Suppressor macrophage treated with lipopolysaccharide for 1 hour (primary cell): ENCODE data around the gene TBC1D13.
A peak's percentile ranks its signal among the peaks of the same experiment; 100 is the strongest.
"Not testable (repeated sequence)": the region's sequence is repeated elsewhere in the genome, so short reads cannot be mapped to it uniquely, and the experiment has no call there.

Experiments
- DNase-seq, 3 donors: peaks; one replicate each; pipeline ENCODE4 v3.0.0-alpha.2; 2020 to 2022

The TBC1D13 gene

DNA sequence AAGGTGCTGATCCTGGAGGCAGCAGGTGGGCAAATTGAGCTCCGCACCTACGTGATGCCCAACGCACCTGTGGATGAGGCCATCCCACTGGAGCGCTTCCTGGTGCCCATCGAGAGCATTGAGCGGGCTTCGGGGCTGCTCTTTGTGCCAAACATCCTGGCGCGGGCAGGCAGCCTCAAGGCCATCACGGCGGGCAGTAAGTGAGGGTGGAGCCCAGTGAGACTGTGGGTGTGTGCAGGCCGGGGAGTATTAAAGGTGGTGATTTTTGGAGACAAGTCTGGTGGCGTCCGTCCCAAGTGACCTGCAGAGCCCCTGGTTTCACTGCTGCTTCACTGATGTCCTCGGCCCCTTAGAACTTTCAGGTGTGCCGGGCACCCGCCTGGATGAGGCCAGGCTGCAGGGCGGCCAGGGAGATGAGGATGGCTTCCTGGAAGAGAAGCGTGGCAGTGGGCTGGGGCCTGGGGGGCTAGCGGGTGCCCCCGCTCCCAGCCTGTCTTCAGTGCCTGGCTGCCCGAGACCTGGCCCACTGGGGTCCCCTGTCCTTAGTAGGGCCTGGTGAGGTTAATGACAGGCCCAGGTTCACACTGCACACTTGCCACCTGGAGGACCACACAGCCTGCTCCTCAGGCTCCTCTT, 35.5 kb downstream of the TBC1D13 start:
- no peak for DNase-seq

DNA sequence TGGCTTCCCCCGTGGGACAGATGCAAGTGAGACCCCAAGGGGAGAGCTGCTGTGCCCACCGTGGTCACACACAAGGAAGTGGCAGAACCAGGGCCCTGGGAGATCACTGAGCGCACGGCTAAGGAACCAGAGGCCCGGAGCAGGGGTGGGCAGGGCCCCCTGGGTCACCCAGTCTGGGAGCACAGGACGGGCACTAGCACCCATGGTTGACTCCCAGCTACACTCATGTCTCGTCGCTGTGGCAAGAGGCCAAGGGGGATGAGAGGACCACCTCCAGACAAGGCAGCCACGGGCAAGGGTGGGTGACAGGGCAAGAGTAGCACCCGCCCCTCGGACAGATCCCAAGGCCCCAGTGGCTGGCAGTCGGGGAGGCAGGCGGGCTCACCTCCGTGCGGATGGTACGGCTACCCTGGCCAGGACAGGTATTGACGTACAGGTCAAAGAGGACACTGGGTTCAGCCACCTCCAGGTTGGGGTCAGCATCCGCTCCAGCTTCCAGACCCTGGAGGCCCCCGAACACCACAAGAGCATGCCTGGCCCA, 36.4 kb downstream of the TBC1D13 start:
- no peak for DNase-seq

DNA sequence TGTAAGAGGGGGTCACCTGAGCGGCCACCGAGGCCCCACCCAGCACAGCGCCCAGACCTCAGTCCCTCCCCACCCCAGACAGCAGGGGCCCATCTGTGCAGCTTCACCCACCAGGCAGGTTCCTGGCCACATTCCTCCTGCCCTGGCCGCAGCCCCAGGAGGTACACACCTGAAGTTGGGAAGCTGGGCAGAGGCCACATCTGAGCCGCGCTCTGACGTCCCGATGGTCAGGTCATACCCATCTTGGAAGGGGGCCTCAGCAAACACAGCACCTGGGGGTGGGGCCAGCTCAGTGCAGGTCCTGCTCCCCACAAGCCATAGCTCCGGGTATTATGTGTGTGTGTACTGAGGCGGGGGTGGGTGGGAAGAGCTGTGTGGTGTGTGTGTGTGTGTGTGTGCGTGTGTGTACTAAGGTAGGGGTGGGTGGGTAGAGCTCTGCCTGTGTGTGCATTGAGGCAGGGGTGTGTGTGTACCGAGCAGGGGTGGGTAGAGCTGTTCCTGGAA, 36.9 kb downstream of the TBC1D13 start:
- DNase-seq, result no peak

DNA sequence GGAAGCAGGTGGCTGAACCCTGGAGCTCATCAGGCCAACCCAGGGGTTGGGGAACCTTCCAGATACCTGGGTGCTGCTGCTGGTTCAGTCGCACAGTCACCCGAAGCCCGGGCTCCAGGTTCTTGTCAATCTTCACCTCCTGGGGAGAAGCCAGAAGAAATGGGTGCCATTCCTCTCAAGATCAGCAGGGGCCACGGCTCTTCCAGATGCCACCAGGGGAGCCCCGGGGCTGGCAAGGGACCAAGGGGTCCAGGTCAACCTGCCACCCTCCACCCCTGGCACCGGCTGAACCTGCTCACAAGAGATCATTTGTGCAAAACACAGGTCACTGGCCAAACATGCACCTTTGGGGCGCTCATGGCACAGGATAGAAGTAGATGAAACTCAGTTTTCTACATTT, 37.9 kb downstream of the TBC1D13 start:
- DNase-seq, result no peak

DNA sequence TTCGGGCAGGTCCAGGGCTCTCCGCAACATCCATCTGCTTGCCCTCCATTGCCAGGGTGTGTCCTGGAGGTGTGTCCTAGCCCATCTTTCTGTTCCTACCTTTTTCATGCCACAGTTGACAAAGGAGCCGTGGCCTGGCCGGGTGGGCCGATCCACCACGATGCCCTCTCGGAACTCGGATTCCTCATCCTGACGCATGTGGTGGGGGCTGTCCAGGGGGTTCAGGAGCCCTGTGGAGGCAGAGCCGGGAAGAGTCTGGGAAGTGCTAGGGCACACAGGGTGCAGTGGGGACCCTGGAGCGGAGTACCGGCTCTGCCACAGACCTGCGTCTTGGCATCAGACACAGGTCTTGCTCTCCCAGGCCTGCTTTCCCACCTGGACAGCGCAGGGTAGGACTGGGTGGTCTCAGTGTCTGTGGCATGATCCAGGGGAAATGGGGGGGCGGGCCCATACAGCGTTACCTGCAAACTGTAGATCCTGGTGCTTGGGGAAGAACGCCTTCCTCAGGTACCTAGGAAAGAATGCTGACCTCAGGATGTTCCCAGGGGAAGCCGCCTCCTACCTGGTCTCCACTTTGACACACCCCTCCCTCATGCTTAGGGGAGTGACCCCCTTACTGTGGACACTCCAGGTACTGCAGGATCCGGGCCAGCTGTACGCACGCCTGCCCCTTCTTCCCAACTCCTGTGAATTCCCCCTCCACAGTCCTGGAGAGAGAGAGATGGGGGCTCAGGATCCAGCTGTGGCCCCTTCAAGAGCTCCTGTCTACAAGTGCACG, 39.1 kb downstream of the TBC1D13 start:
- no peak for DNase-seq

DNA sequence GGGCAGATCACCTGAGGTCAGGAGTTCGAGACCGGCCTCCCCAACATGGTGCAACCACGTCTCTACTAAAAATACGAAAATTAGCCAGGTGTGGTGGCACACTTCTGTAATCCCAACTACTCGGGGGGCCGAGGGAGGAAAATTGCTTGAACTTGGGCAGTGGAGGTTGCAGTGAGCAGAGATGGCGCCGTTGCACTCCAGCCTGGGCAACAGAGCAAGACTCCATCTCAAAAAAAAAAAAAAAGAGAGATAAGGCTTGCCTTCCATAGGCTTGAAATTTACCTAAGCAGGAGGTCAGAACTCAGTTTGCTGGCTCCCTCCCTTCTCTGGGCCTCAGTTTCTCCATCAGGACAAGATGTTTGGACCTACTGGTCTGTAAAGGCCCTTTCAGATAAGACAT, 41.2 kb downstream of the TBC1D13 start:
- no peak for DNase-seq

DNA sequence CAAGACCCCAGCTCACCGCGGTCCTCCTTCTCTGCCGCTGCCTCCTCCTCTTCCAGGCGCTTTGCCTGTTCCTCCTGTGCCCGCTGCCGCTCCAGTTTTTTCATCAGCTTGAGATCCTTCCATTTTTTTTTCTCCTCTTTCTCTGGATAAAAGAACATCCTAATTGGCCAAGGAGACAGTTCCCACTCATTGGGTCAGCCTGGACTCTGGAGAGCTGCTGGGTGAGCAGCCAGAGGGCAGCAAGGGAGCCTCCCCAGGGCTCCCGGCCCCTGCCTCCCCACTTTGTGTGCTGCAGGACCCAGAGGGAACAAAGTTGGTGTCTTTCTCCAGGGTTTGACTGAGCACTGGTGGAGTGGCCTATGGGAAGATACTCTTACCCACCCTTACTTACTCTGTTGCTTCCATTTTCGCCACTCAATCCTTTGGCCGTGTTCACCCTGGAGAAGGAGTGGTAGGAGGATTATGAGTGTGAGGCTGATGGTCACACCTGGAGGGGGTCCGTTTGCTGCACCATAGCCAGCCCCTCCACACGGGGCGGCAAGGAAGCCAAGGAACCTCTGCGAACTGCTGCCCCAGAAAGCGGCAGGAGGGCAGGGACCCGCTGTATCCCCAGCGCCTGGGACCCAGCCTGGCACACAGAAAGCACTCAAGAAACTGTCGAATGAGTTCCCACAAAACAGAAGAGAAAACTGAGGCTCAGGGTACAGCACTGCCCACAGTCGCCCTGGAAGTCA, 41.8 kb downstream of the TBC1D13 start:
- DNase-seq, result peak in 1 of 3 donors; percentile 10

DNA sequence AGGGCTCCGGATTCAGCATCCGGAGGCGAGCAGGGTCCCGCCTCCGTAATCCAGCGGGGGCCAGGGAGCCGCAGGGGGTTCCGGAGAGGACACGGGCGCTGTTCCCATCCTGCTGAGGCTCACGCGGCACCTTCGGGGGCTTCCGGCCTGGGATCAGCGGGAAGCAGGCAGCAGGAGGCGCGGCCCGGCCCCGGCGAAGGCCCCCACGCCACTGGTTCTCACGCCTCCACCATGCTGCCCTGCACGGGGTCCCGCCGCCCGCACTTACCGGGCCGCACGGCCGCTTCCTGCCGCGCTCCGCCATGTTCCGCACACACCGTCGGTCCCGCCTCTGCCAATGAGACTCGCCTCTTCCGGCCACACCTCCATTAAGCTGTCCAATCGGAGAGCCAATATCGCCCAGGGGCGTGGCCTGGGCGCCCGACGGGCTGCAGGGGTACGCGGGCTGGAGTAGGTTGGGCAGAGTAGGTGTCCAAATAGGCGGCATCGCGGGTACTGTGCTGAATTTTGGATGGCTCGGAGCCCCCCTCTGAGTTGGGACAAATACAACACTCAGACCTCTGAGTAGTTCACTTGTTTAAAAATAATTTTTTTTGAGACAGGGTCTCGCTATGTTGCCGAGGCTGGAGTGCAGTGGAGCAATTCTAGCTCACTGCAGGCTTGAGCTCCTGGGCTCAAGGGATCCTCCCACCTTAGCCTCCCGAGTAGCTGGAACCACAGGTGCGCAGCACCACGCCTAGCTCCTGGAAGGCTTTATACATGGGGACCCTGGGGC, 42.6 kb downstream of the TBC1D13 start, which contains the start of gene SPOUT1:
TSS of gene SPOUT1 (minus strand) at position 318 of the 775 bp plus-strand sequence. CDS start at position 304, 14 bp downstream.
- DNase-seq, result peak; percentile 95 to 96 (median 96)

DNA sequence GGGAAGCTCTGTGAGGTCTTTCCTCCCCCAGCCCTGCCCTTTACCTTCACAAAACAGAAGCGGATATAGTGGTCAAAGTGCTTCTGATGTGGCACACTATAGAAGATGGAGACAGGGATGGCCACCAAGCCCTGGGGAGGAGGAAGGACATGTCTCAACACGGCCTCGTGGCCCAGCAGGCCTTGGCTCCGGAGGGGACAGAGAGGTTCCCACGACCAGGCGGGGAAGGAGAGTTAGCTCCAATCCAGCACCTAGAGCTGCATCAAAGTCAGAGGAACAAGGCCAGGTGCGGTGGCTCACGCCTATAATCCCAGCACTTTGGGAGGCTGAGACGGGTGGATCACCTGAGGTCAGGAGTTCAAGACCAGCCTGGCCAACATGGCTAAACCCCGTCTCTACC, 46.6 kb downstream of the TBC1D13 start:
- no peak for DNase-seq

DNA sequence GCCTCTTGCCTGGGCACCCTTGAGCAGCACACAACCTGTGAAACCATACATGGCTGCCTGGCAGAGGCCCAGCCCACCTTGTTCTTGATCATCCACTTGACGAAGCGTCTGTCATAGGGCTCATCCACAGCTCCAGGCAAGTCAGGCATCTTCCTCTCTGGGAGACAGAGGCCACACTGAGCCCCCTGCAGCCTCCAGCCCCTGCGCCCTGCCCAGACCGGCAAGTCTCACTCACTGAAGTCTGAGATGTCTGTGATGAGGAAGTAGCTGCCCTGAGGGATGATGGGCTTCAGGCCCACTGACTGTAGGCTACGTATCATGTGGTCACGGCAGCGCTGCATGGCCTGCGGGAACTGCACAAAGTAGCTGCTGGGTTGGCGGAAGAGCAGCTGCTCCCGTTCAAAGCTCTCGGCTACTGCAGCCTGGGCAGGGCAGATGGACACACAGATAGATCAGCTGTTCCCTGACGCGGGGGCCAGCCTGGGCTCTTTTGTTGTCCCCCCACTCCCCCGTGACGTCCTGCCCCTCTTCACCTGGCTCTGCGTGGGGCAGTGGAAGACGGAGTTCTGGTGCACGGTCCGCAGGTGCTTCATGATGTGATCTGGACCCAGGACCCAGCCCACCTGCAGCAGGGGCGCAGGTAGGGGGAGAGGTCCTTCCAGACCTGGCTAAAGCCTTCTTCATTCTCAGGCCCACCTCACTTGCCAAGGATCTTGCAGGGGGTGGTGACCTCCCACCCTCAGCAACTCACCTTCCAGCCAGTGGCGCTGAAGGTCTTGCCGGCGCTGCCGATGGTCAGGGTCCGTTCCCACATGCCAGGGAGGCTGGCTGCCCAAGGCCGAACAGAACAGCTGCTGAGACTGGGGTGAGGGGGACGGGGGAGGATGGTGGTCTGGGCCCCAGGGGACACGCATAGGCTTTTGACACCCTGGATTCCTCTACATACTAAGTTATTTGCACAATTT, 48.5 kb downstream of the TBC1D13 start:
- DNase-seq, result no peak

DNA sequence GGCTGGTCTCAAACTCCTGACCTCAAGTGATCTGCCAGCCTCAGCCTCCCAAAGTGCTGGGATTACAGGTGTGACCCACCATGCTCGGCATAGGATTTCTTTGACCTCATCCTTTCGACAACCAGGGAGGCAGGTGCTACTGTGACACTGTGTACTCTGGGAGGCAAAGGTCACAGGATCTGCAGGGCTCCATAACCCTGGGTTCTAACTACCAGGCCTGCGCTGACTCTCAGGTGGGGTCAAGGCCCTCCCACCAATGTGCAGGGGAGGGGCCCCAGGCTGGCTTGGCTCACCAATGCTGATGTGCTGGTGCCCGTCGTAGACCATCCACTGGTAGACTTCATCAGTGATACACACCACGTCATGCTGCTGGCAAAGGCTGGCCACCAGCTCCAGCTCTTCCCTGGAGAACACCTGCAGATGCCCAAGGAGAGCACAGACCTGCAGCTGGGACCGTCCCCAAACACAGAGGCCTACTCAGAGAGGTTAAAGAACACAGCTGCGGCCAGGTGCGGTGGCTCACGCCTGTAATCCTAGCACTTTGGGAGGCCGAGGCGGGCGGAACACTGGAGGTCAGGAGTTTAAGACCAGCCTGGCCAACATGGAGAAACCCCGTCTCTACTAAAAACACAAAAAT, 49.6 kb downstream of the TBC1D13 start:
- no peak for DNase-seq

DNA sequence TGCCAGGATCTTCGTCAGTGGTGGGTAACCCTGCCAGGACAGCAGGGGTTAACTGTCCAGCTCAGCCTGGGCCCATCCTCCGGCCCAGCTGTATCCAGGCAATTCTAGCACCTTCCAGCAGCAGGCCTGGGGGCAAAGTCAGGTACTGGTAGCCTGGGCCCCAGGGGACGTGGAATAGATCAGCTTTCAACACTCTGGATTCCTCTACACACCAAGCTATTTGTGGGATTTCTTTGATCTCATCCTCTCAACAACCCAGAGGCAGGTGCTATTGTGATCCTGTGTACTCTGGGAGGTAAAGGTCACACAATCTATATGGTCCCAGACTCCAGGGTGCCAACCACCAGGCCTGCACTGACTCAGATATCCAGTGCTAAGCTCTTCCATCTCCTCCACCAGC, 51.3 kb downstream of the TBC1D13 start:
- DNase-seq, result no peak

DNA sequence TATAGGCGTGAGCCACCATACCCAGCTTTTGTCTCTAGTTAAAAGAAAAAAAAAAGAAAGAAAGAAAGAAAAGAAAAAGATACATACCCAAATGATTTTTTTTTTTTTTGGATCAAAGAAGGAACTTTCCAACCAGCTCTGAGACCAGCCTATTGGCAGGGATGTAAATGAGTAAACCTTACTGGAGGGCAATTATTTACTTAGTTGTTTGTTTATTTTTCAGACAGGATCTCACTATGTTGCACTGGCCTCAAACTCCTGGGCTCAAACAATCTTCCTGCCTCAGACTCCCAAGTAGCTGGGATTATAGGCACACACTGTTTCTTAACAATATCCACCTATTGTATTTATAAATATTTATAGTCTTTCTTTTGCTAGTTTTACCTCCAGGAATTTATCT, 53.5 kb downstream of the TBC1D13 start:
- DNase-seq, result no peak

DNA sequence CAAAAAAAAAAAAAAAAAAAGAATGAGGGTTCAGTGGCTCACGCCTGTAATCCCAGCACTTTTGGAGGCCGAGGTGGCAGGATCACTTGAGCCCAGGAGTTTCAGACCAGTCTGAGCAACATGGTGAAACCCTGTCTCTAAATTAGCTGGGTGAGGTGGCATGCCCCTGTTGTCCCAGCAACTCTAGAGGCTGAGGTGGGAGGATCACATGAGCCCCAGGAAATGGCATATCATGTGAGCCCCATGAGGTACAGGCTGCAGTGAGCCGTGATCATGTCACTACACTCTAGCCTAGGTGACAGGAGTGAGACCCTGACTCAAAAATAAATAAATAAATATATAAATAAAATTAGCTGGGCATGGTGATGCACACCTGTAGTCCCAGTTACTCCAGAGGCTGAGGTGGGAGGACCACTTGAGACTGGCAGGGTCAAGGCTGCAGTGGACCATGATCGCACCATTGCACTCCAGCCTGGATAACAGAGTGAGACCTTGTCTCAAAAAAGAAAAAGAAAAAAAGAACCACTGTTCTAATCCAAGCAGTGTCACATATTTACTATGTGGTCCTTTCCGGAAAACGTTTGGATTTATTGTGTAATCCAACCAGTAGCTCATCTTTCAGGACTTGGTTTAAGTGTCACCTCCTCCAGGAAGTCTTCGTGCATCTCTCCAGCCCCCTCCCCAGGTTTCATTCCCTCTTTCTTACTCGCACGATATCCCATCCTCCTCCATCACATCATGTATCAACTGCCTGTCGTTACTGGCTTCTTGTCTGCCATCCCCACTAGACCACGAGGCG, 54.8 kb downstream of the TBC1D13 start:
- DNase-seq, result peak in 2 of 3 donors; percentile 26 to 42

DNA sequence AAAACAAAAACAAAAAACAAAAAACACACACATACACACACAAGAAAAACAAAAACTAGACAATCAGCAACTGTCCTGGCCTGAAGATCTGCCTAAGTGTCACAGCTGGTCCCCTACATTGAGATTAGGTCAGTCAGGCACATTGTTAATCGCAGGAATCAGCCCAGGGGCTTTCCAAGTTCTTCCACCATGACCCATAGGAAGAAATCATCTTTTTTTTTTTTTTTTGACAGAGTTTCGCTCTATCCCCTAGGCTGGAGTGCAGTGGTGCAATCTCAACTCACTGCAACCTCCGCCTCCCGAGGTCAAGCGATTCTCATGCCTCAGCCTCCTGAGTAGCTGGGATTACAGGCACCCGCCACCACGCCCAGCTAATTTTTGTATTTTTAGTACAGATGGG, 56.1 kb downstream of the TBC1D13 start:
- not testable (repeated sequence) for DNase-seq

DNA sequence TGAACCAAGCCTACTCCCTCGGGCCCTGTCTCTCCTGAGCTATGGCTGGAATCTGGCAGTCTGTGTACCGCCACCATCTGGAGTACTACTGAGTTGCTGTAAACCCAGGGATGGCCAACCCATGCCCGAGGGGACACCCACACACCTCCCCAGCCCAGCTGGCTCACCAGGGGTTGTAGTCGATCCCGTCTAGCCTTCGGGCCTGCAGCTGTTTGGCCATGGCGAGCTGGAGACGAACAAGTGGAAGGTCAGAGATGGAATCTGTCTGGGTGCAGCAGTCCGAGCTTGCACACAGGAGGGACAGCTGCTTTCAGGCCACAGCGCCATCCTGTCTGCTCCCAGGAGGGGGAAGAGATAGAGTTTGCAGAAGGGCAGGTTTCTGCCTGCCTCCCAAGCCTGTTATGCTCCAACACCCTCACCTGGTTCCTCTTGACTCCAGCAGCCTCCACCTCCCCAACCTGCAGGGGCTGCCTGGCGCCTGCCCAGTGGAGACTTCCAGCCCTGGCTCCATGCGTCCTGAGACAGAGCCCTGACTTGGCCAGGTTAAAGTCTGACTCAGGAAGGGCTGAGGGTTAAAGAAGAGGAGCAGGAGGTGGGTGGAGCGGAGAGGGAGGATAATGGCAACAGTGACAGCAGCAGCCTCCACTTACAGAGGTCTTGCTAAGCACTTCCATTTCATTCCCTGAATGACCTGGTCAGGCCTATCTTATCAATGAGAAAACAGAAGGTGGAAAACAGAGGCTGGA, 58.3 kb downstream of the TBC1D13 start:
- no peak for DNase-seq

DNA sequence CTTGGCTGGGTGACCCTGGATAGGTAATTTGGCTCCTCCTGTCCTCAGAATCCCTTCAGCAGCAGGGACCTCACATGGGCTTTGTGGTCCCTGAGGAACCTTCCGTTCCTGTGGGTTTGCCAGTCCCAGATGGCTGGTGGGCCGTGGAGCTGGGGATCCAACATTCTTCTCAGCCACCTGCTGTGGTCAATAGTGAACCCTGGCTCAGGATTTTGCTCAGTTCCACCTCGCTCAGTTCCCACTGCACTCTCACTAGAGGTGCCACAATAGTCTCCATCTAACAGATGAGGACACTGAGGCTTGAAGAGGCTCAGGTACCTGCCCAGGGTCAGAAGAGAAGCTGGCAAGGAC, 59.6 kb downstream of the TBC1D13 start:
- DNase-seq, result no peak

DNA sequence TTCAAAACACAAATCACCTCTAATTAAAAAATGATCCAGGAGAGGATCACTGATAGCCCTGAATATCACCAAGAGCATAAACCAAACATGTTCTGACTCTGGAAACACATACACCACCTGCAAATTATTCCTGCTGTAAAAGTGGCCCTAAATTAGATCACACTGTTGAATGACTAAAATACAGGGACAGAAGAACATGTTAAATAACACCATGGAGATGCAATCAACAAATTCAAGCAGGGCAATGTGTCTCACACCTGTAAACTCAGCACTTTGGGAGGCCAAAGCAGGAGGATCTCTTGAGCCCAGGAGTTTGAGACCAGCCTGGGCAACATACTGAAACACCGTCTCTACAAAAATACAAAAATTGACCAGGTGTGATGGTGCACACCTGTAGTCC, 60.8 kb downstream of the TBC1D13 start:
- DNase-seq, result no peak

DNA sequence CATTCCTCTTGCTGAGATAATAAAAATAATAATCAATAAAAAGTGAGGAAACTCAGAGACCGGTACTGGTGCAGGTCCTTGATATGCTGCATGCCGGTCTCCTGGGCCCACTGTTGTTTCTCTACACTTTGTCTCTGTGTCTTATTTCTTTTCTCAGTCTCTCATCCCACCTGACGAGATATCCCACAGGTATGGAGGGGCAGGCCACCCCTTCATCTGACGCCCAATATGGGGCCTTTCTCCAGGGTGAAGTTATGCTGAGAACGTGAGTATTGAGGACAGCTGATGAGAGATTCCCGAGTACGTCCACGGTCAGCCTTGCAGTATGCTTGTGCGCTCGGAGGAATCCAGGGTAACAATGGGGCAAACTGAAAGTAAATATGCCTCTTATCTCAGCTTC, 64.0 kb downstream of the TBC1D13 start:
- DNase-seq, result not testable (repeated sequence)
